Left lobe of liver (tissue), 2 donors: Measurements from ENCODE around the gene CSTF3. TPM values are rescaled to one million over a fixed set of nuclear protein-coding genes. Genes with fewer than 3 reads are reported as not detected.
A peak's percentile ranks its signal among the peaks of the same experiment; 100 is the strongest.

Experiments
- ATAC-seq: fragments of 200-7000 bp; cut with Tn5 transposase; one replicate; pipeline ENCODE4 v1.9.1; 2020; ENCODE audit warnings: mild to moderate bottlenecking, moderate library complexity
- DNase-seq: peaks from one replicate; pipeline ENCODE4 v3.0.0-alpha.2; 2020; ENCODE audit warnings: low spot score
- total RNA-seq: library from RNA; stranded (reverse); gene quantifications from one replicate; pipeline ENCODE4 v1.2.1, GENCODE V29; 2021
- donor health status: DM: no; HTN: no; CAD: no; lungs with moderate emphysema.
- donor health status: DM: no; HTN: yes; CAD: no.

Gene CSTF3
- total RNA-seq, 1 donor from 2014 or later = 9.9 TPM

DNA sequence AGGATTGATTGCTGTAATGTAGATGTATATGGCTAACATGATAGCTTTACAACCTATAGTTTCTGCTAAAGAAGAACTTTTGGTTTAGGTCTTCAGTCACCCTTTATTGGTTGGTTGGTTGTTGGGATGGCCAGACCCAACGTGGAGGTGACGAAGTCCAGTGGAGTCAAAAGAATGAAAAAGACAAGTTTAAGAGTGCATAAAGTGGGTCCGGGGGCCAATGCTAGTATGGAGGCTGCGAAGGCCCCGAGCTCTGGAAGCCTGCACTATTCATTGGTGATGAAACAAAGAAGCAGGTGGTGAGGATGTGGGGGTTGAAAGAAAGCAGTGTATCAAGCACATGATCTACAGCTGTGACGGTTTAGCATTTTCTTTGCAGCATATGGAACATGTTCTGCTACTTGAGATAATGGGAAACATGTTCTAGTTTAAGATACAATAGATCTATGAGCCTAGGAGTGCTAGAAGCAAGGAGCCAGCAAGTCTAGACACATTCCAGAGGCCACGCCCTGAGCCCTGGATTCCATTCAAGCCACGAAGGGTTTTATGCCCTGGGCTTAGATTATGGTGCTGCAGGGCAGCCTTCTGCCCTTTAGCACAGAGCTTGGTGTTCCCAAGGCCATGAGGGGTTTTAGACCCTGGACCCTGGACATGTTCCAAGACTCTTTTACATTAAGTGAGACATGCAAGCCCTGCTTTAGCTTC lies 115.6 kb downstream of the CSTF3 start:
- ATAC-seq (no peak), DNase-seq (no peak)

DNA sequence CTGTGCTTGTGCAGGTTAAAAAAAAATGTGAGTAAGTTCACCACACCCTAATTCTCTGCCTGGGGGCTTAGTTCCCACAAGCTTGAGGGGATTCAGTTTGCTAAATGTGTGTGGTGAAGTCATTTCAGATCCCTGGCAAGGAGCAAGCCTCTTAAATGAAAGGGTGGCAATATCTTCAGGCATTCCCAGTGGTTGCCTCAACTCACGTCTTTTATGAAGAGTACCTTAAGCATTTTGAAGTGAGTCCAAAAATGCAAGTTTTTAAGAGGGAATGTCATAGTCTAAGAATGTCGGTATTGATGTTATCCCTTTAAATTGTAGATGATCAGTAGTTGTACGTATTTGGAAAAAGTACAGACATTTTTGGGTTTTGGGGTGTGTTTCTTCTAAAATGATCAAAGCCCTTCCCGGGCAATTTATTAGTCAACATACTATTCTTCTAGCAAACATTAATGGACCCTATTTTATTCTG lies 117.0 kb downstream of the CSTF3 start:
- ATAC-seq = no peak
- DNase-seq = no peak

DNA sequence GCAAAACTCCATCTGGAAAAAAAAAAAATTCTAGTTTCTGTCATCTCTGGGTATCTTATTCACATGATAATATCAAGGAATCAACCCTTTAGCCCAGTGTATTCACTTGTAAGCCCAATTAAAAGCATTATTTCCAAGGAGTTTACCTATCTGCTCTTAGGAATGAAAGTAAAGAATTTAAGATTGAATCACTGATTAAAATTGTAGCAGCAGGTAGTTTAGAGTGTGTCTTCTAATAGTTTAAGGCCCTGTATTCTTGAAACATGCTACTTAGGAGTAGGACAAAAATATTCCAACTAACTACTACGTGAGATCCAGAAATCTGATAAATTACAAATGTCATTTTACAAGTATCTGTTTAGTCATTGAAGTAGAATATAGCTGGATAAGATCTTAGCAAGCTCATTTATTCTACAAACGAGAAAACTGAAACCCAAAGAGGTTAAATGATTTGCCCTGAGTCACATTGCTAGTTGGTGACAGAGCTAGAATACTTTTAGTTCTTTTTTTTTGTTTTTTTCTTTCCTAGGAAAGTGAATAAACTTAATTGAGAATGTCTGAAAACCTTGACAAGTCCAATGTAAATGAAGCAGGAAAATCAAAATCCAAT lies 118.0 kb downstream of the CSTF3 start:
- ATAC-seq = no peak
- no peak for DNase-seq

DNA sequence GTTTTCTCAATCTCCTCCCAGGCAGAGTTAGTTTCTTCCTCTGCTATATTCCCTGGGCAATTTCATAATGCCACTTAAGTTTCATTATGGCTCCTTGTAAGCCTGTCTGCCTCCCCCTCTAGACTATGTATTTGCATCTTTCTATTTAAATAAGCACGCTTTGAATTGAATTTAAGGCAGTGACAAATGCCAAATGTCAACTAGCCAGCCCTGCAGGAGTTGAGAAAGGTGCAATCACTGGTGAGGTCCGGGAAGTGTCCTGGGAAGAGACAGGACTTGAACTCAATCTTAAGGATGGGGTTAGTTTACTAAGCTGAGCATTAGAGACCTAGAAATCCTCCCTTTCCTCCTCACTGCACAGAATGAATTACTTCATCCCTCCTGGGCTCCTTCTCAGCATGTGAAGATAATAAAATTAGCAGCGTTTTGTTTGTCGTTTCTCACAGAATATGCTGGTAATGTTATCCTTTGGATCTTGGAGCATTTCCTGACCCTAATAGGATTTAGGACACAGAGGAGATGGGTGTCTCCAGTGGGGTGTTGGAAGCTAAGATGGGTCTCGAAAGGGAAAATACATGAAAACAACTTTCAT lies 120.3 kb downstream of the CSTF3 start:
- DNase-seq = no peak

DNA sequence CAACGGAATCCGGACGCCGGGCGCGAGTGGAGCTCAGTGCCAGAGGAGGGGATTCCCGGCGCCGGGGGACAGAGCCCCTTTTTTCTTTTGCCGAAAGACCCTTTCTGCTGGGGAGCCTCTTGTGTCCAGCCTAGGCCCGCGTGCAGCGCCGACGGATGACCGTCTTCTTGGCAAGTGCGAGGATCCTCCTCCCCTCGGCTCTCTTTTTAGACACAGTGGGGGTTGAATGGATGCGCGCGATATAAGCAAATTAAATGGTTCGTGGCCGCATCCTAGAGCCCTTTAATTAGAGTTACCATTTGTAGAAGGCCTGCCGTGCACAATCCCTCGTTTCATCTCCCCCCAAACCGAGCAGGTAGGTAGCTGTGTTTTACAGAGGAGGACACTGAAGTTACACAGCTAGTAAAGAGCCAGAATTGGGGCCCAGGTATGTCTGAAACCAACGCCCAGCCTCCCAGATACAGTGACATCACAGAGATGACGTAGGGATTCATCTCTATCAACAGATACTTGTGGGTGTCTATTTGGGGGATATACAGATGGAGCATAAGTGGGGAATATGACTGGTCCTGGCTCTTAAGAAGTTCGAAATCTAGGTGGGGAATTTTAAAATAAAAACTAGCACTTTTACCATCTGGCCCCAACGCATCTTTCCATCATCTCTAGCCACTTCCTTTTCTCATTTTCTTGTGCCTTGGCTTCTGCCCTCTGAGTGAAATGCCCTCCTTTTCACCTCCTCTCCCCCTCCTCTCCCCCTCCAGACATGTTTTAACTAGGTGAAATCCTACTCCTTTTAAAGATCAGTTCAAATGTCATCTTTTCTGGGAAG lies 121.0 kb downstream of the CSTF3 start:
- peak; percentile 23 for ATAC-seq
- DNase-seq = no peak

More for the DNA sequence above, 120.3 kb downstream of the CSTF3 start:
- no peak for ATAC-seq

DNA sequence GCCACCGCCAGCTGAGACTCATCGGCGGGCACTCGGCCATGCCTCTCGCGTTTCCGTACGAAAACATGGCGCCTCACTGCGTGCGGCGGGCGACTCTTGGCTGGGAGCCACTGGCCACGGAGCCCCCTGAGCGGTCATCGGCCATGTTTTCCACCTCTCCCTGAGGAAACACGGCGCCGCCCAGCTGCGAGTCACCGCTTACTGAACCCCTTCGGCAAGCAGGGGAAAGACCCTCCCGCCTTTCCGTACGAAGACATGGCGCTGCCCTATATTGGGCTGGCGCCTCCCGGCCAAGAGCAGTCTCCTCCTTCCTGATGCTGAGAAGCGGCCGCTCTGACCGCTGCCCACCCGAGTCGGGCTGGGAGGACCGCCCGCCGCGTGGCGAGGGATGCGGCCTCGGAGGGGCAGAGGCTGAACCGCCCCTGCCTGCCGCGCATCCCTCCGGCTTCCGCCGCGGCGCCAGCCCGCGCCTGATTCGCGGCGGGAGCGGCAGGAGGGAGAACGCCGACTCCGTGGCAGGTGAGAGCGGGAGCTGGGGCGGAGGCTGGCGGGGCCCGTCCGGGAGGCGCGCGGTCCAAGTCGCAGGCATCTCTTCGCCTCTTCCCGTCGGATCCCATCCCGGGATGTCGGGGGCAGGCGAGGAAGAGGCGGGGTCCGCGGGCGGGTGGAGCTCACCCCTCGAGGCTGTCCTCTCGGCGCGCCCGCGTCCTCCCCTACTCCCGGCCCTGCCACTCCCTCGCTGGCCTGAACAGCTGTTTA lies 121.8 kb downstream of the CSTF3 start, which contains the start of gene TCP11L1:
Gene TCP11L1 (plus strand): TSS at position 299 of the 759 bp plus-strand sequence. CDS start 4,202 bp downstream, outside the sequence.
- DNase-seq = peak; percentile 93
- peak; percentile 87 for ATAC-seq

DNA sequence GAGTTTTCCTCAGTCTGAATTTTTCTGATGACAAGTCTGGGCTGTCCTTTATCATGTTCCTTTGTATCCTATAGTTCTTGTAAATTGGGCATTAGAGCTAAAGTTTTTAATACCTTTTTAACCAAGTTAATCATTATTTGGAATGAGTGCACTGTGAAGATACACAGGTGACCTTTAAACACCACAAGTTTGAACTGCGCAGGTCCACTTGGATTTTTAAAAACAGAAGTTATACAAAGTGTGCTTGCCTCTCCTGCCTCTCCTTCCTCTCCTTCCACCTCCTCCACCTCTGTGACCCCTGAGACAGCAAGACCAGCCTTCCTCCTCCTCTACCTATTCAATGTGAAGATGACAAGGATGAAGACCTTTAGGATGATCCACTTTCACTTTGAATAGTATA lies 126.3 kb downstream of the CSTF3 start:
- ATAC-seq = peak; percentile 38
- no peak for DNase-seq

Other genes with a start within 250 kb of the CSTF3 start
- gene DEPDC7, start 145.6 kb downstream of the CSTF3 start, total RNA-seq = 26.1 TPM
- 4.2 TPM for gene TCP11L1, start 121.9 kb downstream of the CSTF3 start, total RNA-seq
- 34.9 TPM for gene HIPK3, start 95.9 kb upstream of the CSTF3 start, total RNA-seq
- 0.03 TPM for gene KIAA1549L, start 214.6 kb upstream of the CSTF3 start, total RNA-seq